Amniotic epithelial cell (primary cell): Measurements from ENCODE around the gene DEFB113.
"Not testable (repeated sequence)": the region's sequence is repeated elsewhere in the genome, so short reads cannot be mapped to it uniquely, and the experiment has no call there.

Source experiments
- DNase-seq: peaks from one replicate; pipeline ENCODE4 v3.0.0-alpha.2; 2010; ENCODE audit warnings: low read depth

The DEFB113 gene, protein sequence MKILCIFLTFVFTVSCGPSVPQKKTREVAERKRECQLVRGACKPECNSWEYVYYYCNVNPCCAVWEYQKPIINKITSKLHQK

GRCh38 chr6:49969605-49970004 lies at the start of gene DEFB113:
Gene DEFB113, minus strand, starts transcription at chr6:49969625. Its CDS starts 0 bp downstream, at chr6:49969625.
- DNase-seq = no peak

DNA sequence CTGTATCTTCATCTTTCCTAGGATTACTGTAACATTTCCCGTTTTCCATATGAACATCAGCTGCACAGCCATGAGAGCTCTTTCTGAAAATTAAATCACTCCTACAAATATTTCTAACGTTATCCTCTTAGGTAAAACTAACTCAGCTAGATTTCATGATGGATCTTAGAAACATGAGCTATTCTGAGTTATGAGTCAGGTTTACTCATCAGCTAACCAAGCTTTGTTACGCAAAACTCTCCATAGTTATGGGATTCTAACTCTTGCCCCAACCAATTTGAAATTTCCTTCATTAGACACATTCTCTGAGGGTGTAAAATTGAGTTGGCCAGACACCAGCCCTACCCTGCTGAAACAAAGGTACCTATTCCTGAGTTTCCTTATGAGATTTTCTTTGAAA lies 38.4 kb upstream of the DEFB113 start:
- DNase-seq = no peak

DNA sequence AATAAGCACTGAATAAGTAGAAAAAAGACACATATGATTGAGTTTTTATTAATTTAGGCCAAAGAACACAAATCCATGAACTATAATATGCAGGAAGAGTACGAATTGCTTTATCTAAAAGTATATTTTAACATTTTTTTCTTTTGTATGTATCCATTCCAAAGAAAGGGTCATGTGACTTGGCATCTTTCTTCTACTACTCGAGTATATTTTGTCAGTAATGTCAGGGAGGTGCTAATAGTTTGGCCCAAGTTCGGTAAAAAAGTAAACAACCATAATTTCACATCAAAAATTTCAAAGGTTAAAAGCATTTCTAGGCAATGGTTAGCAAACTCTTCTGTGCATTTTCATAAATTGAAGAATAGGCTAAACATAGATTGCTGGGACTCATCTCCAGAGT lies 33.7 kb upstream of the DEFB113 start:
- no peak for DNase-seq

DNA sequence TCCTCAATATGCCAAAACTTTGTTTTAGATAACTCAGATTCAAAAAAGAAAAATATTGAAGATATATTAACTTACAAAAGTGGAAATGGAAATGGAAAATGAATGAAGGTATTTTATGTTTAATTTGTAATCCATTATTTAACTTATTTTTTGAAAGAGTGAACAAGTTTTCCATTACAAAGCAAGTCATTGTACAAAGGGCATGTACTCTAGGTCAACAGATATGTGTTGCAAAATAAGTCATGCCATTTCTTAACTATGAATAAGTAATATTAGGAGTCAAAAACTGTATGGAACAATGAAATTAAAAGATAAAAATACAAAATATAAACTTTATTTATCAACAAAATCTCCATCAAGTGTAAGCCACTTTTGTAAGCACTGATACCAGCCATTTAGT lies 25.9 kb upstream of the DEFB113 start:
- DNase-seq = no peak

DNA sequence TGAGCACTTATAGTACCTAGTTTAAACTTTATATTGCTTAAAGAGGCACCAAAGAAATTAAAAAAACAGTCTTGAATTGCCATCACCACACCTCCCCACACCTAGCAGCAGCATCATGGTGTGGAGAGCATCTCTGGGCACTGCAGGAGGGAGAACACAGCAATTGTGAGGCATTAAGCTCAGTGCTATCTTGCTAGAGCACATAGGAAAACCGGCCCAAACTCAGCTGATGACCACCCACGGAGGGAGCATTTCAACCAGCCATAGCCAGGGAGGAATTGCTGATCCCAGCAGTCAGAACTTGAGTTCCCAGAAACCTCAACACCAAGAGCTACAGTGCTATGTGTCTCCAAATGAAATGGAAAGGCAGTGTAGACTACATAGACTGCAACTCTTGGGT lies 19.5 kb upstream of the DEFB113 start:
- DNase-seq = no peak

DNA sequence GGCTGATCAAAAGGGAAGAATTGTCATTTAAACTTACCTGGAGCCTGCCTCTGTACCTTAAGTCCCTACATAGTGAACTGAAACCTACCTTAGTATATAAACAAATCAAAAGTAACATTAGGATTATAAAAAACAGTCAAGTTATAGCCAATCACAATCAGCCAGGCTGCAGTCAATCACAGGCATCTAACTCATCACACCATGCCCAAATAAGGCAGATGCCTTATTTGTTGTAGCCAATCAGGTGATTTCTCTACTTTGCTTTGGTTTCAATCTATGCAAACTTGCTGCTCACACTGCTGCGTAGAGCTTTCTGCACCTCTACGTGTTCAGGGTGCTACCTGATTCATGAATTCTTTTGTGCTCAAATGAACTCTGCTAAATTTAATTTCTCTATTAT lies 18.3 kb upstream of the DEFB113 start:
- DNase-seq = no peak

GRCh38 chr6:49986551-49986950 lies 17.1 kb upstream of the DEFB113 start:
- no peak for DNase-seq

GRCh38 chr6:49982046-49982445 lies 12.6 kb upstream of the DEFB113 start:
- DNase-seq = no peak

- DNase-seq = no peak
Observed at GRCh38 chr6:49980898-49981297, 11.5 kb upstream of the DEFB113 start.

DNA sequence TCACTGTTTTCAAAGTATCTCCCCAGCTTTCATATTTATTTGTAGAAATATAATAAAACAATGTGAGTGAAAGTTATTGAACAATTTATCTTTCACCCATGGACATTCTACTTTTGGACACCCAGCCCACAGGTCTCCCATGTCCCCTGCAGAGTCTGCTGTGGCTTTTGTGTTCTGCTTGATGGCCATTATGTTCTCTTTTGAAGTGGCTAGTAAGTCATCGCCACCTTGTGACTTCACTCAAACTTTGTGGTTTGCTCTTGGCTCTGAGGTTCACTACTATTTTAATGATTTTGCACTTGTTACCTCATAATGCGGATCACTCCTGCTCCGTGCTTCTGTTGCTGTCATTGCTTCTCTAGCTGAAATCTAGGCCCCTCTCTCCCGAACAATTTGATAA lies 10.2 kb upstream of the DEFB113 start:
- DNase-seq = no peak

DNA sequence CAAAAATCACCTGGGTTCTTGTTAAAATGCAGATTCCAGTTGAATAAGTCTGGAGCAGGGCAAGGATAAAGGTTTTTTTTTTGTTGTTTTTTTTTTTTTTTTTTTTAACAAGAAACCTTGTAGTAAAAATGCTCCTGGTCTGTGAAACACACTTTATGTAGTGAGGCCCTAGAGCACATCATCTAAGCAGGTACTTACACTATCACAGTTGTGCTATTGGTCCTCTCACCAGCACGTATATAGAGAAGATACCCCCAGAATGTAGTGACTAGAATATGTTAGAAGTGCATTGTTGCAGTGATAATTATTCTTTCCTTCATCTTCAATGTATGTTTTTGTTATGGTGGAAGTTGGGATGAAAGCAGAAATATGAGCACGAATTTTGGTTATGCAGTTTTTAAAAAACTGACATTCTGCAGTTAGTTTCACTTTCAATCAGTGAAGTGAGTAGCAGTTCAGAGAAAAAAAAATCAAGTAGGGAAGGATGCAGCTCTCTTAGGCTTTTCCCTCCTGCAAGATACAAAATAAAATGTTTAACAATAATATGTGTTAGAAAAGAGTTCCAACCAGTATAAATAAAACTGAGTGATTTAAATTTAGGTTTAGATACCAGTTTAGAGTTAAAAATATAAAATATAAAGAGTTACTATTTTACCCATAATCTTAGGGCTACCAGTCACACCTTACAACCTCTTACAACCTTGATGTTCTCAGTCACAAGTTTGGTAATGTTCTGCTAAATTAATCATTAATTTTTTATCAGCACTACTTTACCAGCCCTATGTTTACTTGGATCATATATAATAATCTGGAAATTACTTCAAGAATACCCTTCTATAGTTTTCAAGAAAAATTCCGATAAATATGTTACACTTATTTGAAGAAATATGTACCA lies 9.2 kb upstream of the DEFB113 start:
- DNase-seq = no peak

- DNase-seq = no peak
Observed at GRCh38 chr6:49966823-49967222, 2.6 kb downstream of the DEFB113 start.

DNA sequence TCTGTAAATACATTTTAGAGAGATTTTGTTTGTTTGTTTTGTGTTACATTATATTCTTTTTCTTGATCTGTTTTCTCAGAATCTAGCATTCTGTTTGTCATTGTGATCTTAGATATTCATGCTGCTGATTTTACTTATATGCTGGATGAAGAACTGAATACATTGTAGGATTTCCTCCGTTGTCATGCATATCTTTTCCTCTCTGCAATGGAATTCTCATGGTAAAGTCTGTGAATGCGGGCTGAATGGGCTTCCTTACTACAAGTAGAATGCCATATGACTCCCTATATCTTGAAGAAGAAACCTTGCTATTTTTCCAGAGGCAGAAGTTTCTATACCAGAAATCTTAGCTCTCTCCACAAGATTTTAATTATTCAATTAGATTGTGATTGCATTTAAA lies 3.1 kb downstream of the DEFB113 start:
- no peak for DNase-seq

DNA sequence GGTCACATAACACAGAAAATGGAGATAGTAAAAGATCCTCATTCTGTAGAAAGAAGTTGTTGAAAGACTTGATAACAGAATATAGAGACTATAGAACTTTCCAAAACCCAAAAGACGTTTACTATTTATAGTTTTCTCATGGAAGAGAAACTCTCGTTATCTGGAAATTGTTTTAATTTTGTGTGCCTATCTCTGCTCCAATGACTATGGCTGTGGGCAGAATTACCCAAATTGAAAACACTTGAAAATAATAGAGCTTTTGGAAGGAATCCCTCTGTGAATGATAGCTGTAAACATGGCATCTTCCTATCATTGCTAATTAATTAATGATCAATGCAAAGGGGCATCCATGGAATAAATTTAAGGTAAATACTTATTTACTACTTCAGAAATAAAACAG lies 5.4 kb downstream of the DEFB113 start, which contains the start of gene DEFB114:
Gene DEFB114, minus strand, starts transcription at position 101 of the 400 bp plus-strand sequence. Its CDS starts 59 bp downstream, at position 42.
- DNase-seq = no peak

DNA sequence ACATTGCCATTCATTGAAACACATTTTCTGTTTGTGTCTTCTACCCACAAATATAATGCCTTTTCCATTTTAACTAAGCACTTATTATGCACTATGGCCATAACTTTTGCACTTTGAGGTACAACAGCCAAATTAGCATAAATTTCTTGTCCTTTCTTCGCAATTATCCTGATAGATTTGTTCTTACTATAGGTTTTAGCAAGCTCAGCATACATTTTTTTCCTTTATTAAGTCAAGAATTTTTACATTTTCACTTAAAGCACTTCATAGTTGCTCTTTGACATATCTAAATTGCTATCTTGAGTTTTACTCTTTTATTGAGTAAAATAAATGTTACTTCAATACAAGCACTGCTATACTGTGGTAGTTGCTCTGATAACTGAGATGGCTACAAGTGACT lies 11.2 kb downstream of the DEFB113 start:
- DNase-seq = no peak

DNA sequence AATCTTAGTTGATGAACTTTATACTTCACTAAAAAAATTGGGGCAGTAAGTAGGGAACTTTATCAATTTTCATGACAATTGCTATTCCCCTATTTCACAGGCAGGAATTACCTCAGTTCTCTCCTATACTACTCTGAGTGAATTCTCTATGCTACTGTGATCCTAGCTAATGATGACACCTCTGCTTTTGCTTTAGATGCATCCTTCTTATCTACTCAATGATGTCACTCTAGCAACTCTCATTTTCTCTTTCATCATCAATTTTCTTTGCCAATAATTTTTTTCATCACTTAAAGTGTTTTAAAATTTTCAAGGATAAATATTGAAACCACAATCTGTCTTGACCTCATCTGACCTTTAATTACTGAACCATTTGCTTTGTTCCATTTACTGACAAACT lies 13.6 kb downstream of the DEFB113 start:
- DNase-seq = no peak

- no peak for DNase-seq
Observed at GRCh38 chr6:49951926-49952325, 17.5 kb downstream of the DEFB113 start.

DNA sequence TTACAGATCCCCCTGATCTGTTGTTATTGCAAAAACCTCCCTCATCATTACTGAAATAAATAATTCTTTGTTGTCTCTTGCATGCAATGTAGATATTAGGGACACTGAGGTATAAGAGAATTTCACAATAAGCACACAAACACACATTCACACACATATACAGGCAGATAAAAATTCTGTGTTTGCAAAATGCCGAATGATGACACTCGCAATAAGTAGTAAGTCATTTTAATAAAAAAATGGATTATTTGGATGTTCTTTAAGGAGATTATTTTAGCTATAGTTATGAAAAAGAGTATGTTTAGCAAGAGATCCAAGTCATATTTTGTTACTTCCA lies 19.0 kb downstream of the DEFB113 start:
- DNase-seq = no peak

DNA sequence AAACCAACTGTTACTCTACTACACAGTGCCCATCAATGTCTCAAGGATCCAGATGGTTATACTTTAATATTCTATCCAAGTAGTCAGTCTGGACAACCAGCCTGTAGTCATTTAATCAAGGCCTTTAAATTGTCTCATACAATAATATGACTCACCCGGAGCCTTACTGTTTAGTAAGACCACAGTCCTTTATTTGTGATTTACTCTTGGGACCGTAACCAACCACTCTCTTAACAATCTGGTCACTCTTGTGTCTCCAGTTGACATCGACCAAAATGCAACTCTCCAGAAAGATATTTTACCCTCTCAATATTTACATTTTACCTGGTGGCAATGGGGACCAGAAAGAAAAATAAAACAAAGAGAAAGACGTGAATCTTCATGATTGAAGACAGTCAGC lies 20.4 kb downstream of the DEFB113 start:
- DNase-seq = no peak

DNA sequence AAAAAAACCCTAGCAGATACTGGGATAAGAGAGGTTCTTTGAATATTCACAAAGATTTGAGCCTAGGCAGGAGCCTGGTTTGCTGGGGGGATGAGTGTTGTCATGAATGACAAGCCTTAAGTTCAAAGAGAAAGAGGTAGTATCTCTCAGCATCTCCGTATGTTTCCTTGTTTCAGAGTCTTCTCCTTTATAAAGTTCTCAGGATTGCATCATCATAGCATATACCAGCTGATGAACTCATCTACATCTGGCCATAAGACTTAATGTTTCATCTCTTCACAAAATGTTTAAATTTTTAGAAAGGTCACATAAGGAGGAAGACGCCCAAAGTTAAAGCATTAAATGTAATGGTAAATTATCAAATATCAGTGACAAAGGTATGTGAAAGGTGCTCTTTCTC lies 22.6 kb downstream of the DEFB113 start:
- DNase-seq = no peak

GRCh38 chr6:49944068-49944467 lies 25.4 kb downstream of the DEFB113 start:
- DNase-seq = not testable (repeated sequence)

- no peak for DNase-seq
Observed at GRCh38 chr6:49939993-49940498, 29.4 kb downstream of the DEFB113 start.

DNA sequence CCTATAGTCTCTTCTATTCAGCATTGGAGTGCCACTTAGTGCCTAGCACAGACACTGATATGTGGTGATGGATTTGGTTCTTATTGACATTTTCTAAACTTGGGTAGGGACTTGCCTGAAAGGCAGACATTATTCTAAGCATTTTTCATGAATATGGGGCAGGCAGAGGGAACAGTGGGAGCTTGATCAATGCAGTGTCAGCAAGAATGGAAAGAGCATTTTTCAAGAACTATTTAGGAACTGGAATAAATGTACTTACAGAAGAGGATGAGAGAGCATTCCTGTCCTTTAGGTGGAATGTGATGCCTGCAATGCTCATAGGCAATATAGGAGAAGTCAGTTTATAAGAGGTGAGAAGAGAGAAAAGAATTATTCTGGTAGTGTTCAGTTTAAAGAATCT lies 31.6 kb downstream of the DEFB113 start:
- DNase-seq = no peak

GRCh38 chr6:49937017-49937416 lies 32.4 kb downstream of the DEFB113 start:
- DNase-seq = no peak
